Measurements from ENCODE around the gene KHSRP.

DNA sequence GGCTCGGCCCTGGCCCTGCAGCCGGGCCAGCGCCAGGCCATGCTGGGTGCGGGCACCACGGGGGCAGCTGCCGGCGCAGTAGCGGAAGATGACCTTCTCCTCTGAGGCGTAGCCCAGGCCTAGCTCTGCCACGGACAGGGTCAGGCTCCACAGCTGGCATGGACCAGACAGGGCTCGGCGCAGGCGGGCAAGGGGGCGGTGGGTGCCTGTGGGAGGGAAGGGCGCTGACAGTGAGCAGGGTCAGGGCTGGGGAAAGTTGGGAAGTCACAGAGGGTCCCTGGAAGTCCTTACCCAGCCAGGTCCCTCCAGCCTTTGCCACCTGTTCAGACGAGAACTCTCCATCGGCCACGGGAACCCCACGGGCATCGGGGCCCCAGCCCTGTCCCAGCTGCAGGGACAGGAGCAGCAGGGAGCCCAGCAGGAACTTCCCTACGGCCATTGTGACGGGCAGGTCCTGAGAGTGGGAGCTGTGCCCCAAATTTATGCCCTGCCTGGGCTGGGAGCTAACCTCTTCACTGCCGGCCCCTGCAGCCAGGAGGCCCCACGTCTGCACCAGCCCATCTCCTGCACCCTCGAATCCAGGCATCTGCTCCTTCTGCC, 49.1 kb downstream of the KHSRP start, which contains the start of gene PSPN:
- no peak for TF ChIP-seq POLR2AphosphoS5 (IDR thresholded peaks at IDR 0.05; ENCODE audit: borderline replicate concordance, low read depth, low read length)
- no peak for TF ChIP-seq EZH2 (IDR thresholded peaks at IDR 0.05)
- no peak for TF ChIP-seq FOXP2 (optimal IDR thresholded peaks at IDR 0.05; ENCODE audit: control extremely low read depth, extremely low read length, insufficient read depth)
